PC-9 (cell line): ENCODE data around the gene ISCA1. TPM values are rescaled to one million over a fixed set of nuclear protein-coding genes. Genes with fewer than 3 reads are reported as not detected.

Source experiments
- BruUV-seq: library from RNA; stranded (reverse); fragments of 400-500 nt; replicated peaks from 2 replicates; lab custom pipeline; 2021; lab: Mats Ljungman, UMichigan
- CTCF ChIA-PET: fragments of 300-600 bp; sonication (Branson Sonifier 250); formaldehyde crosslinking; loops from one replicate; lab custom pipeline; 2022; ENCODE audit warnings: antibody characterized with exemption; lab: Charles Lee
- POLR2A ChIA-PET: fragments of 300-600 bp; sonication (Branson Sonifier 250); formaldehyde crosslinking; loops from one replicate; lab custom pipeline; 2022; ENCODE audit warnings: antibody characterized with exemption; ENCODE audit not compliant: unreplicated experiment; lab: Charles Lee
- DNase-seq, 2 experiments: peaks; one replicate each; pipeline versions ENCODE4 v3.0.0 to v3.0.0-alpha.2; 2015 to 2022; ENCODE audit warnings: mixed read lengths in 1 of 2
- H2AFZ ChIP-seq: fragments of 200-600 bp; sonication (generic); 2 replicates; pipeline ENCODE4 v1.8.1; 2017; ENCODE audit warnings: antibody characterized with exemption
- H3F3A ChIP-seq: fragments of 200-600 bp; sonication (generic); 2 replicates; pipeline ENCODE4 v1.8.1; 2017; ENCODE audit warnings: antibody characterized with exemption, mild to moderate bottlenecking, low read depth; ENCODE audit not compliant: insufficient read depth
- H3K27ac ChIP-seq: fragments of 200-600 bp; sonication (generic); 2 replicates; pipeline ENCODE4 v1.6.1; 2016; ENCODE audit warnings: mixed run types
- H3K27me3 ChIP-seq: fragments of 200-600 bp; sonication (generic); 2 replicates; pipeline ENCODE4 v1.6.1; 2016; ENCODE audit warnings: low read depth, mixed run types; ENCODE audit not compliant: insufficient read depth
- H3K36me3 ChIP-seq: fragments of 200-600 bp; sonication (generic); 2 replicates; pipeline ENCODE4 v1.6.1; 2016; ENCODE audit warnings: low read depth, mixed run types
- H3K4me1 ChIP-seq: fragments of 200-600 bp; sonication (generic); replicated peaks from 2 replicates; pipeline ENCODE4 v1.6.1; 2016; ENCODE audit warnings: mixed run types; ENCODE audit not compliant: insufficient read depth
- H3K4me2 ChIP-seq: fragments of 200-600 bp; sonication (generic); 2 replicates; pipeline ENCODE4 v1.6.1; 2017; ENCODE audit warnings: mixed run types
- H3K4me3 ChIP-seq: fragments of 200-600 bp; sonication (generic); 2 replicates; pipeline ENCODE4 v1.6.1; 2016; ENCODE audit warnings: mixed run types
- H3K79me2 ChIP-seq: fragments of 200-600 bp; sonication (generic); 2 replicates; pipeline ENCODE4 v1.6.1; 2017; ENCODE audit warnings: low read depth, mixed run types
- H3K9me2 ChIP-seq: fragments of 200-600 bp; sonication (generic); 2 replicates; pipeline ENCODE4 v1.8.1; 2017; ENCODE audit warnings: mild to moderate bottlenecking; ENCODE audit not compliant: insufficient read depth
- H3K9me3 ChIP-seq: fragments of 200-600 bp; sonication (generic); 2 replicates; pipeline ENCODE4 v1.8.1; 2016; ENCODE audit warnings: low read depth; ENCODE audit not compliant: insufficient read depth
- H4K20me1 ChIP-seq: fragments of 200-600 bp; sonication (generic); 2 replicates; pipeline ENCODE4 v1.8.1; 2017; ENCODE audit not compliant: insufficient read depth
- CTCF ChIP-seq: fragments of 200-600 bp; sonication (generic); conservative IDR thresholded peaks from 2 replicates; pipeline ENCODE4 v1.6.1; 2017; ENCODE audit warnings: mixed run types, antibody characterized with exemption, mild to moderate bottlenecking, moderate library complexity
- EZH2 ChIP-seq: fragments of 200-600 bp; sonication (generic); IDR thresholded peaks from 2 replicates; pipeline ENCODE4 v1.8.0; 2017; ENCODE audit warnings: antibody characterized with exemption, low read depth
- intact Hi-C: fragments of 100-400 bp; cut with micrococcal nuclease; formaldehyde crosslinking; loops from one replicate; pipeline ENCODE4 v1.10.0; 2022; ENCODE audit not compliant: unreplicated experiment
- total RNA-seq: library from RNA; stranded (reverse); gene quantifications from 2 replicates; pipeline ENCODE4 v1.2.3, GENCODE V29; 2021

ISCA1 gene
- total RNA-seq, 1 experiment from 2014 or later, result 29.6 TPM

DNA sequence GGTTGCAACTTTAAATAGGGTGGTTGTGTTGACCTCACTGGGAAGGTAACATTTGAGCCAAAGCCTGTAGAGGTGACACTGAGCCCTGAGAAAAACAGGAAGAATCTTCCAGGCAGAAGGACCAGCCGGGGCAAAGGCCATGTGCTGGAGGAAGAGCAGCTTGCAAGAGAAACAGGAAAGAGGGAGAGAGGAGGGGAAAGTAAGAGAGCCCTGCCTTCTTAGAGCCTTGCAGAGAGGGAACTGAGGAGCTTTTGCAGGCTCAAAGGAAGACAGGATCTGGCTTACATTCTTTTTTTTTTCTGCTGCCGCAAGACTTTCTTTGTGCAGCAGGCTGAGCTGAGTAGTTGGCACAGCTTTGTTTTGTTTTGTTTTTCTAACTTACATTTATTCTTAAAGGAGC, 40.3 kb downstream of the ISCA1 start:
- no peak for DNase-seq
- TF ChIP-seq CTCF, result no peak
- TF ChIP-seq EZH2, result no peak
- no peaks in the 10 kb centered on the region for H3K79me2 ChIP-seq
- H3K36me3 ChIP-seq, result no peaks in the 10 kb centered on the region
- no peaks in the 10 kb centered on the region for H3K9me2 ChIP-seq
- H4K20me1 ChIP-seq, result no peaks in the 10 kb centered on the region
- ChIA-PET CTCF (no interaction called here), POLR2A (no interaction called here)
- H3K4me1 ChIP-seq, result no peaks in the 10 kb centered on the region
- no peaks in the 10 kb centered on the region for H3F3A ChIP-seq
- H3K9me3 ChIP-seq, result no peaks in the 10 kb centered on the region
- BruUV-seq, result no TSS peak
- H3K4me3 ChIP-seq, result no peak overlapping the region
- H3K4me2 ChIP-seq, result no peak overlapping the region
- H3K27me3 ChIP-seq, result no peaks in the 10 kb centered on the region
- no peak overlapping the region for H3K27ac ChIP-seq
- intact Hi-C loops, result no loop called here
- no peak overlapping the region for H2AFZ ChIP-seq

GRCh38 chr9:86241216-86241615, 41.1 kb downstream of the ISCA1 start:
- POLR2A ChIA-PET, result no interaction called here
- no peaks in the 10 kb centered on the region for H3F3A ChIP-seq
- DNase-seq, result no peak
- no peak overlapping the region for H3K4me2 ChIP-seq
- no peak for TF ChIP-seq CTCF
- no peak for TF ChIP-seq EZH2
- no peaks in the 10 kb centered on the region for H4K20me1 ChIP-seq
- no peak overlapping the region for H3K4me3 ChIP-seq
- no peaks in the 10 kb centered on the region for H3K79me2 ChIP-seq
- H3K9me2 ChIP-seq, result no peaks in the 10 kb centered on the region
- CTCF ChIA-PET, result no interaction called here
- BruUV-seq, result no TSS peak
- no peaks in the 10 kb centered on the region for H3K4me1 ChIP-seq
- H2AFZ ChIP-seq, result no peak overlapping the region
- H3K9me3 ChIP-seq, result no peaks in the 10 kb centered on the region
- no peaks in the 10 kb centered on the region for H3K27me3 ChIP-seq
- intact Hi-C loops, result no loop called here
- no peaks in the 10 kb centered on the region for H3K36me3 ChIP-seq
- no peak overlapping the region for H3K27ac ChIP-seq

DNA sequence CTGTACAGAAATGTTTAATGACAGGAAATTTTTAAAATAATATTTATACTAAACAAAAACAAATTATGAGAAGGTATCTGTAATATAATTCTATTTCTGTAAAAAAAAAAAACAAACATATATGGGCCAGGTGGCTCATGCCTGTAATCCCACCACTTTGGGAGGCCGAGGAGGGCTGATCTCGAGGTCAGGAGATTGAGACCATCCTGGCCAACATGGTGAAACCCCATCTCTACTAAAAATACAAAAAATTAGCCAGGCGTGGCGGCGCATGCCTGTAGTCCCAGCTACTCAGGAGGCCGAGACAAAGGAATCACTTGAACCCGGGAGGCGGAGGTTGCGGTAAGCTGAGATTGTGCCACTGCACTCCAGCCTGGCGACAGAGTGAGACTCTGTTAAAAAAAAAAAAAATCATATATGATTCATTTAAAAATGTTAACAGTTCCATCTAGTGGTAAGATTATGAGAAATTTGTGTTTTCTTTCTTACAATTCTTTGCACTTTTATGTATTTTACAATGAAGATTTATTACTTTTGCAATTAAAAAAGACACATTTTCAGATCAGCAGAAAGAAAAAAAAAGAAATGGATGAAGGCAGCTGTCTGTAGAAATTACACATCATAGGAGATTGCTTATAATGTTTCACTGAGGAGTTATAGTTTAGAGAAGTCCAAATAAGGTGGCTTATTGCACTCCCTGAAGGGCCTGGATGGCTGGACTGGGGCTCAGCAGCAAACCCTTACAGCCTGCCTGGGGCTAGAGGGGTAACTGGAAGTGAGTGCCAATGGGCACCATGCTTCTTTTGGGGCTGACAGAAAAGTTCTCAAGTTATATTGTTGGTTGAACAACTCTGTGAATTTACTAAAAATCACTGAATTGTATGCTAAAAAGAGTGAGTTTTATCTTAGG, 43.2 kb downstream of the ISCA1 start:
- no peak for DNase-seq
- Histone ChIP-seq H3K27me3 (no peaks in the 10 kb centered on the region), H4K20me1 (no peaks in the 10 kb centered on the region), H2AFZ (no peak overlapping the region), H3K36me3 (no peaks in the 10 kb centered on the region), H3K4me2 (no peak overlapping the region), H3K9me2 (no peaks in the 10 kb centered on the region), H3K79me2 (no peaks in the 10 kb centered on the region), H3K9me3 (no peaks in the 10 kb centered on the region), H3K27ac (no peak overlapping the region), H3K4me1 (no peaks in the 10 kb centered on the region), H3F3A (no peaks in the 10 kb centered on the region), H3K4me3 (no peak overlapping the region)
- ChIA-PET POLR2A (no interaction called here), CTCF (interaction anchor here (0.6 to 0.7 kb wide), 3 partner anchors 12 to 204 kb away, joined by 6 to 10 read pairs (median 9); no protein-coding TSS in a partner anchor)
- intact Hi-C loops, result loop anchor here (1.0 to 10.0 kb wide), 2 partner anchors 204 to 414 kb away; no protein-coding TSS in a partner anchor
- TF ChIP-seq EZH2 (no peak), CTCF (peak; percentile 63)
- no TSS peak for BruUV-seq
